ENCODE results near the gene TMC5.

TMC5 gene

GRCh38 chr16:19481296-19481695, 63.6 kb downstream of the TMC5 start:
- Histone ChIP-seq H3K4me3 (ENCODE audit: insufficient read depth, low read length, poor library complexity, severe bottlenecking) (no peak overlapping the region), H3K27me3 (ENCODE audit: low read length) (no peaks in the 10 kb centered on the region), H3K27ac (ENCODE audit: low read depth, low read length) (no peak overlapping the region), H3K36me3 (ENCODE audit: low read length) (no peaks in the 10 kb centered on the region), H3F3A (ENCODE audit: insufficient read depth) (no peaks in the 10 kb centered on the region), H3K4me2 (ENCODE audit: low read depth, low read length, poor library complexity, severe bottlenecking) (no peak overlapping the region), H4K20me1 (ENCODE audit: low read depth, low read length) (no peaks in the 10 kb centered on the region), H3K9me2 (replicated peaks; ENCODE audit: insufficient read depth, low read length) (no peaks in the 10 kb centered on the region), H3K9me3 (ENCODE audit: insufficient read depth, low read length) (no peaks in the 10 kb centered on the region), H2AFZ (ENCODE audit: low read depth, low read length, severe bottlenecking) (no peak overlapping the region), H3K9ac (ENCODE audit: low read length) (no peak overlapping the region), H3K79me2 (ENCODE audit: insufficient read depth, low read length) (no peaks in the 10 kb centered on the region)
- no peak for TF ChIP-seq EZH2phosphoT487 (conservative IDR thresholded peaks at IDR 0.05; ENCODE audit: low read length)
- no peak for TF ChIP-seq CTCF (IDR thresholded peaks at IDR 0.05; ENCODE audit: insufficient read depth, low read length, poor library complexity, severe bottlenecking)

GRCh38 chr16:19481769-19482168, 64.1 kb downstream of the TMC5 start:
- H3K4me2 ChIP-seq (ENCODE audit: low read depth, low read length, poor library complexity, severe bottlenecking): no peak overlapping the region
- H3K9me3 ChIP-seq (ENCODE audit: insufficient read depth, low read length): no peaks in the 10 kb centered on the region
- H4K20me1 ChIP-seq (ENCODE audit: low read depth, low read length): no peaks in the 10 kb centered on the region
- no peak overlapping the region for H3K27ac ChIP-seq (ENCODE audit: low read depth, low read length)
- H3K79me2 ChIP-seq (ENCODE audit: insufficient read depth, low read length): no peaks in the 10 kb centered on the region
- H2AFZ ChIP-seq (ENCODE audit: low read depth, low read length, severe bottlenecking): no peak overlapping the region
- no peaks in the 10 kb centered on the region for H3F3A ChIP-seq (ENCODE audit: insufficient read depth)
- no peaks in the 10 kb centered on the region for H3K36me3 ChIP-seq (ENCODE audit: low read length)
- H3K27me3 ChIP-seq (ENCODE audit: low read length): no peaks in the 10 kb centered on the region
- TF ChIP-seq EZH2phosphoT487 (conservative IDR thresholded peaks at IDR 0.05; ENCODE audit: low read length) (no peak), CTCF (IDR thresholded peaks at IDR 0.05; ENCODE audit: insufficient read depth, low read length, poor library complexity, severe bottlenecking) (no peak)
- no peak overlapping the region for H3K4me3 ChIP-seq (ENCODE audit: insufficient read depth, low read length, poor library complexity, severe bottlenecking)
- H3K9me2 ChIP-seq (replicated peaks; ENCODE audit: insufficient read depth, low read length): no peaks in the 10 kb centered on the region
- H3K9ac ChIP-seq (ENCODE audit: low read length): no peak overlapping the region

DNA sequence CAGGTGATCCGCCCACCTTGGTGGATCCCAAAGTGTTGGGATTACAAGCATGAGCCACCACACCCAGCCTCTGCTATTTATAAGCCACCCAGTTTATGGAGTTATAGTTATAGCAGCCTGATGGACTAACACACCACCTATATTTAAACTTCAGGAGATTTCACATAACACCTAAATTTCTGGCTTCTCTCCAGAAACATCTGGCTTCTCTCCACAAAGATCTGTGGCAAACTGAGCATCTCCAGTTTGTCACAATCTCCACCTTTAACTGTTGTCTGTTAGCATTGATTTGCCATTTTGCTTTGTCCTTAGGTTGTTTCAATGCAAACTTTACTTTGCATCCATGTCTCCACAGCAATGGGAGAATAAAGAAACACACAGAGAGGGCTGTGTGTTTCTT, 64.6 kb downstream of the TMC5 start:
- Histone ChIP-seq H3K27me3 (ENCODE audit: low read length) (no peaks in the 10 kb centered on the region), H3K36me3 (ENCODE audit: low read length) (no peaks in the 10 kb centered on the region), H3K9me2 (replicated peaks; ENCODE audit: insufficient read depth, low read length) (no peaks in the 10 kb centered on the region), H3K9ac (ENCODE audit: low read length) (no peak overlapping the region), H3K79me2 (ENCODE audit: insufficient read depth, low read length) (no peaks in the 10 kb centered on the region), H3K27ac (ENCODE audit: low read depth, low read length) (no peak overlapping the region), H2AFZ (ENCODE audit: low read depth, low read length, severe bottlenecking) (no peak overlapping the region), H3F3A (ENCODE audit: insufficient read depth) (no peaks in the 10 kb centered on the region), H3K4me3 (ENCODE audit: insufficient read depth, low read length, poor library complexity, severe bottlenecking) (no peak overlapping the region), H3K4me2 (ENCODE audit: low read depth, low read length, poor library complexity, severe bottlenecking) (no peak overlapping the region), H3K9me3 (ENCODE audit: insufficient read depth, low read length) (no peaks in the 10 kb centered on the region), H4K20me1 (ENCODE audit: low read depth, low read length) (no peaks in the 10 kb centered on the region)
- TF ChIP-seq CTCF (IDR thresholded peaks at IDR 0.05; ENCODE audit: insufficient read depth, low read length, poor library complexity, severe bottlenecking) (no peak), EZH2phosphoT487 (conservative IDR thresholded peaks at IDR 0.05; ENCODE audit: low read length) (no peak)

DNA sequence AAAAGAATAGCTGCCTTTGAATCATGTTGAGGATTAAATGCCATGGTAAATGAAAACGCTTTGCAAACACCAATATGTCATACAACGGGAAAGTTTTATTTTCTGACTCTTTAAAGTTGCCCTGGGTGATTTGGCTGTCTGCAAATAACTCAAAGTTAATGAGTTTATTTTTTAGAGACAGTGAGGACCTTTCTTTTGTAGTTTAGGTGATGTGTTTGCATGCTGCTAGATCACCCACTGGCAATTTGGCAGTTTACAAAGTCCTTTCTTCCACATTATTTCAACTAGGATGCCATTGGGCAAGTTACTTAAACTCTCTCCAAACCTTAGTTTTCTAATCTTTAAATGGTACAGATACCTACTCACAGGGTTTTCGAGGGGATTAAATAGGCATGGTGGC, 66.4 kb downstream of the TMC5 start:
- H3K79me2 ChIP-seq (ENCODE audit: insufficient read depth, low read length): no peaks in the 10 kb centered on the region
- H2AFZ ChIP-seq (ENCODE audit: low read depth, low read length, severe bottlenecking): no peak overlapping the region
- no peak for TF ChIP-seq EZH2phosphoT487 (conservative IDR thresholded peaks at IDR 0.05; ENCODE audit: low read length)
- TF ChIP-seq CTCF (IDR thresholded peaks at IDR 0.05; ENCODE audit: insufficient read depth, low read length, poor library complexity, severe bottlenecking): no peak
- H3K27me3 ChIP-seq (ENCODE audit: low read length): no peaks in the 10 kb centered on the region
- no peak overlapping the region for H3K4me3 ChIP-seq (ENCODE audit: insufficient read depth, low read length, poor library complexity, severe bottlenecking)
- no peak overlapping the region for H3K4me2 ChIP-seq (ENCODE audit: low read depth, low read length, poor library complexity, severe bottlenecking)
- no peak overlapping the region for H3K9ac ChIP-seq (ENCODE audit: low read length)
- no peaks in the 10 kb centered on the region for H3F3A ChIP-seq (ENCODE audit: insufficient read depth)
- H4K20me1 ChIP-seq (ENCODE audit: low read depth, low read length): no peaks in the 10 kb centered on the region
- no peak overlapping the region for H3K27ac ChIP-seq (ENCODE audit: low read depth, low read length)
- no peaks in the 10 kb centered on the region for H3K36me3 ChIP-seq (ENCODE audit: low read length)
- H3K9me2 ChIP-seq (replicated peaks; ENCODE audit: insufficient read depth, low read length): no peaks in the 10 kb centered on the region
- H3K9me3 ChIP-seq (ENCODE audit: insufficient read depth, low read length): no peaks in the 10 kb centered on the region

Measured in SU-DHL-6 (cell line).